K562 (cell line): ENCODE data around the gene ZNF407. TPM values are rescaled to one million over a fixed set of nuclear protein-coding genes. Genes with fewer than 3 reads are reported as not detected.

Experiments used
- BHLHE40 ChIP-seq: IDR thresholded peaks from 2 replicates; pipeline ENCODE4 v1.6.1; 2011; ENCODE audit warnings: low read length, improper control_type of control experiment
- CC2D1A ChIP-seq: fragments of 450-650 bp; IDR thresholded peaks from 2 replicates; pipeline ENCODE4 v1.6.1; 2017; ENCODE audit warnings: mild to moderate bottlenecking
- CHD1 ChIP-seq: fragments of 200-600 bp; sonication (generic); IDR thresholded peaks from one replicate; pipeline ENCODE4 v1.6.1; 2012; ENCODE audit warnings: mild to moderate bottlenecking, moderate library complexity, low read length, inconsistent platforms
- CHD2 ChIP-seq: IDR thresholded peaks from 2 replicates; pipeline ENCODE4 v1.6.1; 2011; ENCODE audit warnings: low read depth, low read length
- ESRRA ChIP-seq: fragments of 450-650 bp; IDR thresholded peaks from 2 replicates; pipeline ENCODE4 v1.6.1; 2014; ENCODE audit warnings: low read depth, mild to moderate bottlenecking, moderate library complexity, borderline replicate concordance
- HMG20A ChIP-seq: fragments of 450-650 bp; formaldehyde crosslinking; conservative IDR thresholded peaks from 2 replicates; pipeline ENCODE4 v1.4.0; 2020; ENCODE audit warnings: mild to moderate bottlenecking, mixed read lengths
- HSF4 ChIP-seq: fragments of 250-450 bp; sonication (Bioruptor Pico); IDR thresholded peaks from 2 replicates; pipeline ENCODE4 v2.1.2; 2022; ENCODE audit warnings: mild to moderate bottlenecking, moderate library complexity, borderline replicate concordance
- KAT8 ChIP-seq: fragments of 450-650 bp; IDR thresholded peaks from 2 replicates; pipeline ENCODE4 v1.6.1; 2016; ENCODE audit warnings: low read depth, mild to moderate bottlenecking
- KDM5B ChIP-seq: fragments of 200-600 bp; sonication (generic); IDR thresholded peaks from 2 replicates; pipeline ENCODE4 v1.6.1; 2012; ENCODE audit warnings: low read depth, mild to moderate bottlenecking, moderate library complexity, low read length, control low read depth, inconsistent platforms; ENCODE audit not compliant: insufficient replicate concordance
- KLF10 ChIP-seq: fragments of 250-450 bp; sonication (Bioruptor Pico); IDR thresholded peaks from 2 replicates; pipeline ENCODE4 v1.6.1; 2021; ENCODE audit warnings: matching md5 sums
- NCOA4 ChIP-seq: fragments of 450-650 bp; IDR thresholded peaks from 2 replicates; pipeline ENCODE4 v1.6.1; 2018; ENCODE audit warnings: mild to moderate bottlenecking; ENCODE audit not compliant: partially characterized antibody
- RBM39 ChIP-seq: fragments of 200-400 bp; formaldehyde crosslinking; optimal IDR thresholded peaks from 2 replicates; pipeline ENCODE3; 2018; ENCODE audit warnings: low read depth, low read length
- SAP30 ChIP-seq: fragments of 200-600 bp; sonication (generic); IDR thresholded peaks from 2 replicates; pipeline ENCODE4 v1.6.1; 2012; ENCODE audit warnings: borderline replicate concordance, low read depth, mild to moderate bottlenecking, moderate library complexity, low read length, control low read depth, inconsistent platforms; ENCODE audit not compliant: insufficient read depth, poor library complexity, severe bottlenecking
- SMARCB1 ChIP-seq: IDR thresholded peaks from 2 replicates; pipeline ENCODE4 v1.6.1; 2011; ENCODE audit warnings: improper control_type of control experiment, low read depth; ENCODE audit not compliant: insufficient read length
- SREBF2 ChIP-seq: sonication (generic); formaldehyde crosslinking; IDR thresholded peaks from 2 replicates; pipeline ENCODE4 v1.4.0; 2020; ENCODE audit warnings: mild to moderate bottlenecking, missing genetic modification reagents
- XRCC4 ChIP-seq: IDR thresholded peaks from one replicate; pipeline ENCODE4 v1.6.1; 2011; ENCODE audit not compliant: insufficient read depth, insufficient read length; ENCODE audit errors: extremely low read depth
- ZBED1 ChIP-seq: IDR thresholded peaks from 2 replicates; pipeline ENCODE4 v1.6.1; 2014
- ZBTB8A ChIP-seq: fragments of 450-650 bp; IDR thresholded peaks from 2 replicates; pipeline ENCODE4 v1.6.1; 2018; ENCODE audit warnings: mild to moderate bottlenecking, moderate library complexity; ENCODE audit not compliant: partially characterized antibody
- ZNF263 ChIP-seq: sonication (generic); formaldehyde crosslinking; IDR thresholded peaks from 2 replicates; pipeline ENCODE4 v1.8.0; 2022; ENCODE audit warnings: mild to moderate bottlenecking, missing genetic modification reagents, borderline replicate concordance
- ZSCAN32 ChIP-seq: fragments of 450-650 bp; formaldehyde crosslinking; IDR thresholded peaks from 2 replicates; pipeline ENCODE4 v1.4.0; 2020; ENCODE audit warnings: mild to moderate bottlenecking, moderate library complexity
- polyA plus RNA-seq, 8 experiments: library from polyadenylated mRNA; depleted of rRNA in 4 of 8; stranded (reverse) in 5 of 8; unstranded in 3 of 8; fragments of >200 nt; fragmentation: Nextera tagmentation in 2 of 8; fragmentation: Illumina TruSeq in 1 of 8; extraction: Ambion mirVana in 2 of 8; extraction: Trizol in 1 of 8; gene quantifications; 2 replicates each; pipeline versions ENCODE4 v1.2.1 to v1.2.3, GENCODE V29; 2011 to 2014; ENCODE audit warnings: inconsistent platforms in 1 of 8, missing spikeins in 1 of 8
- total RNA-seq, 7 experiments: library from RNA; depleted of rRNA in 6 of 7; stranded (reverse); fragments of >200 nt in 6 of 7; fragmentation: Illumina TruSeq in 2 of 7; extraction: Trizol in 2 of 7; gene quantifications; 2 replicates each; pipeline versions ENCODE4 v1.2.1 to v1.2.3, GENCODE V29; 2011 to 2021; ENCODE audit warnings: low replicate concordance in 1 of 7
- TF ChIP-seq, protein P1 (sequence below), 3 experiments: IDR thresholded peaks in 2 of 3; conservative IDR thresholded peaks in 1 of 3; 2 replicates each; pipeline ENCODE4 v1.5.1; 2011 to 2012; ENCODE audit warnings: low read length in 3 of 3, mild to moderate bottlenecking in 3 of 3, control low read depth in 2 of 3, improper control_type of control experiment in 1 of 3, inconsistent platforms in 1 of 3, low read depth in 1 of 3, mixed read lengths in 1 of 3, moderate library complexity in 1 of 3; ENCODE audit not compliant: insufficient read depth in 2 of 3
- TF ChIP-seq, protein P2 (sequence below): fragments of 450-650 bp; IDR thresholded peaks from 2 replicates; pipeline ENCODE4 v1.6.1; 2016; ENCODE audit warnings: missing biosample characterization, missing genetic modification characterization
- TF ChIP-seq, protein P3 (sequence below): sonication (generic); formaldehyde crosslinking; IDR thresholded peaks from 2 replicates; pipeline ENCODE4 v1.8.0; 2023; ENCODE audit warnings: mild to moderate bottlenecking, missing genetic modification reagents
- TF ChIP-seq, protein P4 (sequence below): sonication (generic); formaldehyde crosslinking; IDR thresholded peaks from 2 replicates; pipeline ENCODE4 v1.5.0; 2020; ENCODE audit warnings: missing genetic modification reagents

ZNF407 gene
- total and polyA plus RNA-seq, 9 of the 15 experiments (the other 6 are each of a cell fraction or from before 2014, with no cell fraction given), result 0.21 to 5.4 (median 2.3) TPM

DNA sequence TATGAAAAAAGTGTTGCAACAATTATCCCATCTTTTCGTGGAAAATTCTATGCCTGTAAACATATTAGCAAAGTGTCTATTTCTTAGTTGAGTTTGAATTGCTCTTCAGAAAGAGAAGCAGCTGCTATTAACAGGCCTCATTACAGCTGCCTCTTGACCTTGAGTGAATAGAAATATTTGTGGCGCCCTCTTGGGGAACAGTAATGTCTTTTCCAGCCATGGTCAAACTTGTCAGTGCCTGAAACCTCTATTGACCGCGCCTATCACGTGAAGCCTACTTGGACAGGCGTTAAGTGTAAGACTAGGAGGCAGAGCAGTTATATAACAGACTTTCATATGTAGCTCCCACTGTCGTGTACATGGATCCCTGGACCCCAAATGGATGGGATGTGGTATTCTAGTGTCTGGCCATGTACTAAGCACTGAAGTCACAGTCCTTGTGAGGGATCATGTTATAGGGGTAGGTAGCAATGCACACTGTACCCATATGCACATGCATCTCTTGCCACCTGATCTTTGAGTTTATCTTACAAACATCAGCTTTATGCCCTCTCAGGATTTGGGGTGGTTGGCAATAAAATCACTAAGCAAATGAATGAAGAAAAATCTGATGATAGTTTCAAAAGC, 366.3 kb downstream of the ZNF407 start (continued):
- TF ChIP-seq SAP30 (no peak), KDM5B (no peak), ZBTB8A (no peak), CHD1 (no peak), HMG20A (CRISPR knock-in tag) (no peak), ZNF263 (CRISPR knock-in tag) (no peak), SREBF2 (CRISPR knock-in tag) (no peak), ZBED1 (no peak), RBM39 (no peak), KLF10 (no peak), CHD2 (no peak), KAT8 (no peak), XRCC4 (no peak), SMARCB1 (no peak), CC2D1A (no peak), NCOA4 (no peak), HSF4 (no peak), ESRRA (peak; percentile 60; the same call in 1 of the 2 replicates), BHLHE40 (peak; percentile 60; the same call in 1 of the 2 replicates), ZSCAN32 (CRISPR knock-in tag) (no peak)
- TF ChIP-seq, protein P1, sequence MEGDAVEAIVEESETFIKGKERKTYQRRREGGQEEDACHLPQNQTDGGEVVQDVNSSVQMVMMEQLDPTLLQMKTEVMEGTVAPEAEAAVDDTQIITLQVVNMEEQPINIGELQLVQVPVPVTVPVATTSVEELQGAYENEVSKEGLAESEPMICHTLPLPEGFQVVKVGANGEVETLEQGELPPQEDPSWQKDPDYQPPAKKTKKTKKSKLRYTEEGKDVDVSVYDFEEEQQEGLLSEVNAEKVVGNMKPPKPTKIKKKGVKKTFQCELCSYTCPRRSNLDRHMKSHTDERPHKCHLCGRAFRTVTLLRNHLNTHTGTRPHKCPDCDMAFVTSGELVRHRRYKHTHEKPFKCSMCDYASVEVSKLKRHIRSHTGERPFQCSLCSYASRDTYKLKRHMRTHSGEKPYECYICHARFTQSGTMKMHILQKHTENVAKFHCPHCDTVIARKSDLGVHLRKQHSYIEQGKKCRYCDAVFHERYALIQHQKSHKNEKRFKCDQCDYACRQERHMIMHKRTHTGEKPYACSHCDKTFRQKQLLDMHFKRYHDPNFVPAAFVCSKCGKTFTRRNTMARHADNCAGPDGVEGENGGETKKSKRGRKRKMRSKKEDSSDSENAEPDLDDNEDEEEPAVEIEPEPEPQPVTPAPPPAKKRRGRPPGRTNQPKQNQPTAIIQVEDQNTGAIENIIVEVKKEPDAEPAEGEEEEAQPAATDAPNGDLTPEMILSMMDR (IDR thresholded peaks at IDR 0.05 in 2 of 3, conservative IDR thresholded peaks at IDR 0.05 in 1 of 3; ENCODE audit: insufficient read depth in 2 of 3, low read depth in 1 of 3, low read length in 3 of 3), result peak; percentile 40 to 54 (median 42); a peak in 3 of 6 replicates
- TF ChIP-seq, protein P2, sequence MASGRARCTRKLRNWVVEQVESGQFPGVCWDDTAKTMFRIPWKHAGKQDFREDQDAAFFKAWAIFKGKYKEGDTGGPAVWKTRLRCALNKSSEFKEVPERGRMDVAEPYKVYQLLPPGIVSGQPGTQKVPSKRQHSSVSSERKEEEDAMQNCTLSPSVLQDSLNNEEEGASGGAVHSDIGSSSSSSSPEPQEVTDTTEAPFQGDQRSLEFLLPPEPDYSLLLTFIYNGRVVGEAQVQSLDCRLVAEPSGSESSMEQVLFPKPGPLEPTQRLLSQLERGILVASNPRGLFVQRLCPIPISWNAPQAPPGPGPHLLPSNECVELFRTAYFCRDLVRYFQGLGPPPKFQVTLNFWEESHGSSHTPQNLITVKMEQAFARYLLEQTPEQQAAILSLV (tag), result no peak
- TF ChIP-seq, protein P3, sequence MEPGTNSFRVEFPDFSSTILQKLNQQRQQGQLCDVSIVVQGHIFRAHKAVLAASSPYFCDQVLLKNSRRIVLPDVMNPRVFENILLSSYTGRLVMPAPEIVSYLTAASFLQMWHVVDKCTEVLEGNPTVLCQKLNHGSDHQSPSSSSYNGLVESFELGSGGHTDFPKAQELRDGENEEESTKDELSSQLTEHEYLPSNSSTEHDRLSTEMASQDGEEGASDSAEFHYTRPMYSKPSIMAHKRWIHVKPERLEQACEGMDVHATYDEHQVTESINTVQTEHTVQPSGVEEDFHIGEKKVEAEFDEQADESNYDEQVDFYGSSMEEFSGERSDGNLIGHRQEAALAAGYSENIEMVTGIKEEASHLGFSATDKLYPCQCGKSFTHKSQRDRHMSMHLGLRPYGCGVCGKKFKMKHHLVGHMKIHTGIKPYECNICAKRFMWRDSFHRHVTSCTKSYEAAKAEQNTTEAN (CRISPR knock-in tag), result no peak
- TF ChIP-seq, protein P4, sequence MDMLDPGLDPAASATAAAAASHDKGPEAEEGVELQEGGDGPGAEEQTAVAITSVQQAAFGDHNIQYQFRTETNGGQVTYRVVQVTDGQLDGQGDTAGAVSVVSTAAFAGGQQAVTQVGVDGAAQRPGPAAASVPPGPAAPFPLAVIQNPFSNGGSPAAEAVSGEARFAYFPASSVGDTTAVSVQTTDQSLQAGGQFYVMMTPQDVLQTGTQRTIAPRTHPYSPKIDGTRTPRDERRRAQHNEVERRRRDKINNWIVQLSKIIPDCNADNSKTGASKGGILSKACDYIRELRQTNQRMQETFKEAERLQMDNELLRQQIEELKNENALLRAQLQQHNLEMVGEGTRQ (CRISPR knock-in tag), result peak; percentile 62
